Measurements from ENCODE around the gene MACROD2.

DNA sequence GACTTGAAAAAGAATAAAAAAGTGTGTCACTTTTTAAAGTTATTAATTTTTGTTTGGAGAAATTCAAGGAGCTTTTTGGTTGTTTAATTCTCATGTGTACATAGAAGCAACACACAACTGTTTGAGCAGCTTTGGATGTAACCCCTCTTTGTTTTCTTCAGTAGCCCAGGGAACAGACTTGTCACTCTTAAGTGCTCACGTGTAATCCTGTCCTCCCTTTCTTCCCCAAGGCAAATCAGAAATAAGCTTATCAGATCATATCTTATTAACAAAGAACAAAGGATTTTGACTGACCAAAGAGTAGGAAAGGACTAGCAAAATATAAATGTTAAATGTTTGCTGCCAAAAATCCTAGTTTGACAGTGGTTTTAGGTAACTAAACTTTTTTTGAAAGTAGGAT is 349.4 kb downstream of the MACROD2 start:
- TF ChIP-seq, protein P1, sequence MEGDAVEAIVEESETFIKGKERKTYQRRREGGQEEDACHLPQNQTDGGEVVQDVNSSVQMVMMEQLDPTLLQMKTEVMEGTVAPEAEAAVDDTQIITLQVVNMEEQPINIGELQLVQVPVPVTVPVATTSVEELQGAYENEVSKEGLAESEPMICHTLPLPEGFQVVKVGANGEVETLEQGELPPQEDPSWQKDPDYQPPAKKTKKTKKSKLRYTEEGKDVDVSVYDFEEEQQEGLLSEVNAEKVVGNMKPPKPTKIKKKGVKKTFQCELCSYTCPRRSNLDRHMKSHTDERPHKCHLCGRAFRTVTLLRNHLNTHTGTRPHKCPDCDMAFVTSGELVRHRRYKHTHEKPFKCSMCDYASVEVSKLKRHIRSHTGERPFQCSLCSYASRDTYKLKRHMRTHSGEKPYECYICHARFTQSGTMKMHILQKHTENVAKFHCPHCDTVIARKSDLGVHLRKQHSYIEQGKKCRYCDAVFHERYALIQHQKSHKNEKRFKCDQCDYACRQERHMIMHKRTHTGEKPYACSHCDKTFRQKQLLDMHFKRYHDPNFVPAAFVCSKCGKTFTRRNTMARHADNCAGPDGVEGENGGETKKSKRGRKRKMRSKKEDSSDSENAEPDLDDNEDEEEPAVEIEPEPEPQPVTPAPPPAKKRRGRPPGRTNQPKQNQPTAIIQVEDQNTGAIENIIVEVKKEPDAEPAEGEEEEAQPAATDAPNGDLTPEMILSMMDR (IDR thresholded peaks at IDR 0.05) = no peak
- TF ChIP-seq POLR2A (IDR thresholded peaks at IDR 0.05) = no peak
